GM18907 (cell line): ENCODE data around the gene SPACA9.

ENCODE experiments used
- ATAC-seq: cut with Tn5 transposase; IDR thresholded peaks from one replicate; pipeline ENCODE4 v1.9.1; 2021; ENCODE audit warnings: mild to moderate bottlenecking, moderate library complexity; ENCODE audit not compliant: unreplicated experiment

SPACA9 gene

DNA sequence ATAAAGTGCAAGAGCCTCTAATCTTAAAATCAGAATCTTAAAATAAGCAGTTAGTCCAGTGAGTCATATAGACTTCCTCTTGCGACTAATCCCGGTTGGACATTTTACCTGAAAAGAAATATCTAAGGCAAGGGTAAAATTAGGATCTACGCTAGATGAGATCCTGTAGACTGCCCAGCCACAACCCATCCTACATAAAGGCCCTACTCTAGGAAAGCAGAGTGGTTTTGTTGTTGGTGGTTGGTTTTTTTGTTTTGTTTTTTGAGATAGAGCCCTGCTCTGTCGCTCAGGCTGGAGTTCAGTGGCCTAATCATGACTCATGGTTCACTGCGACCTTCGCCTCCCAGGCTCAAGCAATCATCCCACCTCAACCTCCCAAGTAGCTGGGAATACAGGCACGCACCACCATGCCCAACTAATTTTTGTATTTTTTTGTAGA is 58.8 kb downstream of the SPACA9 start:
- ATAC-seq: no peak

DNA sequence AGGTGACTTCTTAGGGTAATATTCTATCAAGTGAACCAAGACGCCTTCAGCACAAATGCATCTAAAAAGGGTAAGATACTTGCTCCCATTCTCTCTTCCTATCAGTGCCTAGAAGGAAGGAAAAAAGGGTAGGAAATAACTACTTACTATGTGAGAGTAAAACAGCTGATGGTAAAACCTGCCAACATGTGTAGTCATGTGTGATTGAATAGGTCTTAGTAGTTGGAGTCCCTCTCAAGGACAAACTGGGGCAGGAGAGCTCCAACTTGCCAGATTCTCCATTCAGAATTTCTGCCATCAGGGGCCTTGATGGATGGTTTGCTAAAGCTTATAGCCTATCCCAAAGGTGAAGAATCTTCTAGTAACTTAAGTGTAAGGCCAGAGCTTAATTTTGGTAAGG is 60.5 kb downstream of the SPACA9 start:
- ATAC-seq: no peak
